ENCODE results near the gene P2RY14. TPM values are rescaled to one million over a fixed set of nuclear protein-coding genes. Genes with fewer than 3 reads are reported as not detected.

The P2RY14 gene
- total and polyA plus RNA-seq, 2 donors from 2014 or later, result 0.54 to 2.4 TPM

DNA sequence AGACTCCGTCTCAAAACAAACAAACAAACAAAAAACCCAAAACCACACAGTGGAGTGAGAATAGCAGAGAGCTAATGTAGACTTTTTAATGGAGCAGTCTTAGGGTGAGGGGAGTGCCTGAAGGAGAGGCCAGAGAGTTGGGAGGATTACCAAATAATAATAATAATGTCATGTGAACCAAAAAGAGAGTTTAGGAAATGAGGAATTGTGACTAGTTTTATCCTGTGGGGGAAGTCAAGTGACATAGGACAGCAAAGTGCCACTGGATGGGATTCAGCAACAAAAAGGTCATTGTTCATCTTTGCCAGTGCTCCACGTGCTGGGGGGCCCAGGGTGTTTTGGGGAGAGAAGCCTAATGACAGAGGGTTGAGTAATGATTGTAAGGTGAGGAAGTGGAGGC, 25.4 kb upstream of the P2RY14 start:
- Histone ChIP-seq H3K27me3 (ENCODE audit: control insufficient read depth, insufficient read depth, low read length) (no peaks in the 10 kb centered on the region), H3K27ac (ENCODE audit: low read depth in 2 of 2, low read length in 2 of 2) (no peak overlapping the region), H3K4me3 (ENCODE audit: low read length in 3 of 3) (no peak overlapping the region), H3K36me3 (ENCODE audit: control insufficient read depth in 2 of 3, insufficient read depth in 3 of 3, low read length in 3 of 3) (no peaks in the 10 kb centered on the region), H3K4me1 (ENCODE audit: control insufficient read depth in 2 of 3, insufficient read depth in 2 of 3, low read depth in 1 of 3, low read length in 3 of 3) (peaks cover 0 to 2% (median 0%) of the 10 kb centered on the region in 3 donors), H3K9me3 (ENCODE audit: control insufficient read depth in 2 of 3, insufficient read depth in 1 of 3, low read length in 3 of 3) (no peaks in the 10 kb centered on the region), H3K9ac (ENCODE audit: low read length in 3 of 3) (no peak overlapping the region)
- intact Hi-C loops (cut with DNase I), result no loop called here
- no peak for DNase-seq
- no peak for FAIRE-seq
- TF ChIP-seq, protein P1, sequence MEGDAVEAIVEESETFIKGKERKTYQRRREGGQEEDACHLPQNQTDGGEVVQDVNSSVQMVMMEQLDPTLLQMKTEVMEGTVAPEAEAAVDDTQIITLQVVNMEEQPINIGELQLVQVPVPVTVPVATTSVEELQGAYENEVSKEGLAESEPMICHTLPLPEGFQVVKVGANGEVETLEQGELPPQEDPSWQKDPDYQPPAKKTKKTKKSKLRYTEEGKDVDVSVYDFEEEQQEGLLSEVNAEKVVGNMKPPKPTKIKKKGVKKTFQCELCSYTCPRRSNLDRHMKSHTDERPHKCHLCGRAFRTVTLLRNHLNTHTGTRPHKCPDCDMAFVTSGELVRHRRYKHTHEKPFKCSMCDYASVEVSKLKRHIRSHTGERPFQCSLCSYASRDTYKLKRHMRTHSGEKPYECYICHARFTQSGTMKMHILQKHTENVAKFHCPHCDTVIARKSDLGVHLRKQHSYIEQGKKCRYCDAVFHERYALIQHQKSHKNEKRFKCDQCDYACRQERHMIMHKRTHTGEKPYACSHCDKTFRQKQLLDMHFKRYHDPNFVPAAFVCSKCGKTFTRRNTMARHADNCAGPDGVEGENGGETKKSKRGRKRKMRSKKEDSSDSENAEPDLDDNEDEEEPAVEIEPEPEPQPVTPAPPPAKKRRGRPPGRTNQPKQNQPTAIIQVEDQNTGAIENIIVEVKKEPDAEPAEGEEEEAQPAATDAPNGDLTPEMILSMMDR (IDR thresholded peaks at IDR 0.05; ENCODE audit: borderline replicate concordance, extremely low read depth, insufficient read depth), result no peak

DNA sequence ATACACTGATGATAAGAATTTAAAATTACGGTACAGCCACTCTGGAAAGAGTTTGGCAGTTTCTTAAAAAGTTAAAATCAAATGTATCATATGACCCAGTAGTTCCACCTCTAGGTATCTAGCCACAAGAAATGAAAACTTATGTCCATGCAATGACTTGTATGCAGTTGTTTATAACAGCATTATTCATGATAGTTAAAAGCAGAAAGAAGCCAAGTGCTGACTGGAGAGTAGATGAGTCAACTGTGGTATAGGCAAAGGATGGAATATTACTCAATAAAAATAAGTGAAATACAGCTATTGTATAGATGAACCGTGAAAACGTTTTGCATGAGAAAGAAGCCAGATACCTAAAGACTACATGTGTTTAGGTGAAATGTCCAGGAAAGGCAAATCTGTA, 23.4 kb upstream of the P2RY14 start:
- Histone ChIP-seq H3K4me3 (ENCODE audit: low read length in 3 of 3) (no peak overlapping the region), H3K9ac (ENCODE audit: low read length in 3 of 3) (no peak overlapping the region), H3K27me3 (ENCODE audit: control insufficient read depth, insufficient read depth, low read length) (no peaks in the 10 kb centered on the region), H3K36me3 (ENCODE audit: control insufficient read depth in 2 of 3, insufficient read depth in 3 of 3, low read length in 3 of 3) (no peaks in the 10 kb centered on the region), H3K4me1 (ENCODE audit: control insufficient read depth in 2 of 3, insufficient read depth in 2 of 3, low read depth in 1 of 3, low read length in 3 of 3) (peaks cover 0 to 2% (median 0%) of the 10 kb centered on the region in 3 donors), H3K27ac (ENCODE audit: low read depth in 2 of 2, low read length in 2 of 2) (no peak overlapping the region), H3K9me3 (ENCODE audit: control insufficient read depth in 2 of 3, insufficient read depth in 1 of 3, low read length in 3 of 3) (no peaks in the 10 kb centered on the region)
- DNase-seq (no peak), FAIRE-seq (no peak)
- TF ChIP-seq, protein P1 (IDR thresholded peaks at IDR 0.05; ENCODE audit: borderline replicate concordance, extremely low read depth, insufficient read depth), result no peak
- intact Hi-C loops (cut with DNase I), result no loop called here

- Histone ChIP-seq H3K9me3 (ENCODE audit: control insufficient read depth in 2 of 3, insufficient read depth in 1 of 3, low read length in 3 of 3) (no peaks in the 10 kb centered on the region), H3K4me3 (ENCODE audit: low read length in 3 of 3) (no peak overlapping the region), H3K9ac (ENCODE audit: low read length in 3 of 3) (no peak overlapping the region), H3K27ac (ENCODE audit: low read depth in 2 of 2, low read length in 2 of 2) (no peak overlapping the region), H3K27me3 (ENCODE audit: control insufficient read depth, insufficient read depth, low read length) (no peaks in the 10 kb centered on the region), H3K4me1 (ENCODE audit: control insufficient read depth in 2 of 3, insufficient read depth in 2 of 3, low read depth in 1 of 3, low read length in 3 of 3) (peaks cover 0 to 2% (median 0%) of the 10 kb centered on the region in 3 donors), H3K36me3 (ENCODE audit: control insufficient read depth in 2 of 3, insufficient read depth in 3 of 3, low read length in 3 of 3) (no peaks in the 10 kb centered on the region)
- no peak for DNase-seq
- intact Hi-C loops (cut with DNase I), result no loop called here
- TF ChIP-seq, protein P1 (IDR thresholded peaks at IDR 0.05; ENCODE audit: borderline replicate concordance, extremely low read depth, insufficient read depth), result no peak
- no peak for FAIRE-seq
Observed at GRCh38 chr3:151300539-151300938, 22.2 kb upstream of the P2RY14 start.

- no peak overlapping the region for H3K27ac ChIP-seq (ENCODE audit: low read depth in 2 of 2, low read length in 2 of 2)
- no peak overlapping the region for H3K9ac ChIP-seq (ENCODE audit: low read length in 3 of 3)
- TF ChIP-seq, protein P1 (IDR thresholded peaks at IDR 0.05; ENCODE audit: borderline replicate concordance, extremely low read depth, insufficient read depth), result no peak
- DNase-seq, result no peak
- no peak for FAIRE-seq
- H3K4me3 ChIP-seq (ENCODE audit: low read length in 3 of 3), result no peak overlapping the region
- intact Hi-C loops (cut with DNase I), result no loop called here
- H3K9me3 ChIP-seq (ENCODE audit: control insufficient read depth in 2 of 3, insufficient read depth in 1 of 3, low read length in 3 of 3), result no peaks in the 10 kb centered on the region
- H3K27me3 ChIP-seq (ENCODE audit: control insufficient read depth, insufficient read depth, low read length), result no peaks in the 10 kb centered on the region
- H3K36me3 ChIP-seq (ENCODE audit: control insufficient read depth in 2 of 3, insufficient read depth in 3 of 3, low read length in 3 of 3), result no peaks in the 10 kb centered on the region
- no peaks in the 10 kb centered on the region for H3K4me1 ChIP-seq (ENCODE audit: control insufficient read depth in 2 of 3, insufficient read depth in 2 of 3, low read depth in 1 of 3, low read length in 3 of 3)
Observed at GRCh38 chr3:151299006-151299405, 20.7 kb upstream of the P2RY14 start.
